Activated CD4-positive, alpha-beta T cell treated with anti-CD3 and anti-CD28 coated beads, Interleukin-2, amount 10 ng/mL, durations not matched to agents 24 days and 14 days (primary cell): Measurements from ENCODE around the gene GXYLT2. TPM values are rescaled to one million over a fixed set of nuclear protein-coding genes. Genes with fewer than 3 reads are reported as not detected.
A peak's percentile ranks its signal among the peaks of the same experiment; 100 is the strongest.

Experiments
- DNase-seq: peaks from one replicate; pipeline ENCODE4 v3.0.0; 2022
- H3K27ac Mint-ChIP-seq: one replicate; pipeline ENCODE4 v1.8.0; 2022; ENCODE audit warnings: mild to moderate bottlenecking, mixed read lengths
- H3K27me3 Mint-ChIP-seq: one replicate; pipeline ENCODE4 v1.8.0; 2022; ENCODE audit warnings: mixed read lengths
- H3K36me3 Mint-ChIP-seq: one replicate; pipeline ENCODE4 v1.8.0; 2022; ENCODE audit warnings: low read depth, mild to moderate bottlenecking, mixed read lengths
- H3K4me1 Mint-ChIP-seq: one replicate; pipeline ENCODE4 v1.8.0; 2021; ENCODE audit warnings: mixed read lengths
- H3K4me3 Mint-ChIP-seq: one replicate; pipeline ENCODE4 v1.8.0; 2022; ENCODE audit warnings: mild to moderate bottlenecking, moderate library complexity, mixed read lengths
- H3K9me3 Mint-ChIP-seq: one replicate; pipeline ENCODE4 v1.8.0; 2021; ENCODE audit warnings: mixed read lengths
- intact Hi-C: fragments of 100-400 bp; cut with micrococcal nuclease; formaldehyde crosslinking; loops from one replicate; pipeline ENCODE4 v1.15.1; 2023
- total RNA-seq: library from RNA; stranded (reverse); gene quantifications from 2 replicates; pipeline ENCODE4 v1.2.3, GENCODE V29; 2022

The GXYLT2 gene
- total RNA-seq, 1 donor from 2014 or later: not detected

- DNase-seq: no peak
- H3K36me3 Mint-ChIP-seq: peaks cover 66% of the 10 kb centered on the region
- intact Hi-C loops: no loop called here
- no peaks in the 10 kb centered on the region for H3K27me3 Mint-ChIP-seq
- no peaks in the 10 kb centered on the region for H3K9me3 Mint-ChIP-seq
- H3K4me1 Mint-ChIP-seq: peaks cover 52% of the 10 kb centered on the region
- no peak overlapping the region for H3K4me3 Mint-ChIP-seq
- peak overlapping the region; percentile 38 for H3K27ac Mint-ChIP-seq
Observed at GRCh38 chr3:73007992-73008712, 120.3 kb downstream of the GXYLT2 start.

- intact Hi-C loops: no loop called here
- H3K36me3 Mint-ChIP-seq: peaks cover 57% of the 10 kb centered on the region
- peaks cover 46% of the 10 kb centered on the region for H3K4me1 Mint-ChIP-seq
- no peak for DNase-seq
- H3K27ac Mint-ChIP-seq: peak overlapping the region; percentile 21
- H3K9me3 Mint-ChIP-seq: no peaks in the 10 kb centered on the region
- H3K27me3 Mint-ChIP-seq: no peaks in the 10 kb centered on the region
- no peak overlapping the region for H3K4me3 Mint-ChIP-seq
Observed at GRCh38 chr3:73009008-73009407, 121.2 kb downstream of the GXYLT2 start.

- Mint-ChIP-seq H3K27ac (no peak overlapping the region), H3K9me3 (no peaks in the 10 kb centered on the region), H3K4me3 (no peak overlapping the region), H3K36me3 (peaks cover 50% of the 10 kb centered on the region), H3K4me1 (peaks cover 40% of the 10 kb centered on the region), H3K27me3 (no peaks in the 10 kb centered on the region)
- intact Hi-C loops: no loop called here
- no peak for DNase-seq
Observed at GRCh38 chr3:73009750-73010149, 121.9 kb downstream of the GXYLT2 start.

GRCh38 chr3:73010158-73010557 lies 122.3 kb downstream of the GXYLT2 start:
- Mint-ChIP-seq H3K36me3 (peaks cover 49% of the 10 kb centered on the region), H3K27me3 (no peaks in the 10 kb centered on the region), H3K27ac (peak overlapping the region; percentile 31), H3K9me3 (no peaks in the 10 kb centered on the region), H3K4me3 (no peak overlapping the region), H3K4me1 (peaks cover 40% of the 10 kb centered on the region)
- intact Hi-C loops: no loop called here
- no peak for DNase-seq

GRCh38 chr3:73018298-73018697 lies 130.5 kb downstream of the GXYLT2 start:
- no peak for DNase-seq
- intact Hi-C loops: no loop called here
- Mint-ChIP-seq H3K9me3 (no peaks in the 10 kb centered on the region), H3K4me1 (peaks cover 26% of the 10 kb centered on the region), H3K36me3 (peaks cover 18% of the 10 kb centered on the region), H3K27ac (no peak overlapping the region), H3K27me3 (no peaks in the 10 kb centered on the region), H3K4me3 (no peak overlapping the region)

- peaks cover 18% of the 10 kb centered on the region for H3K36me3 Mint-ChIP-seq
- peaks cover 26% of the 10 kb centered on the region for H3K4me1 Mint-ChIP-seq
- intact Hi-C loops: no loop called here
- no peaks in the 10 kb centered on the region for H3K27me3 Mint-ChIP-seq
- DNase-seq: no peak
- no peak overlapping the region for H3K27ac Mint-ChIP-seq
- no peak overlapping the region for H3K4me3 Mint-ChIP-seq
- no peaks in the 10 kb centered on the region for H3K9me3 Mint-ChIP-seq
Observed at GRCh38 chr3:73018790-73019441, 131.1 kb downstream of the GXYLT2 start.

GRCh38 chr3:73021301-73021835 lies 133.5 kb downstream of the GXYLT2 start:
- Mint-ChIP-seq H3K27ac (no peak overlapping the region), H3K4me1 (peaks cover 32% of the 10 kb centered on the region), H3K36me3 (peaks cover 14% of the 10 kb centered on the region), H3K27me3 (no peaks in the 10 kb centered on the region), H3K4me3 (no peak overlapping the region), H3K9me3 (no peaks in the 10 kb centered on the region)
- intact Hi-C loops: no loop called here
- DNase-seq: no peak

- Mint-ChIP-seq H3K27ac (no peak overlapping the region), H3K4me1 (peaks cover 39% of the 10 kb centered on the region), H3K36me3 (peaks cover 20% of the 10 kb centered on the region), H3K9me3 (no peaks in the 10 kb centered on the region), H3K4me3 (no peak overlapping the region), H3K27me3 (no peaks in the 10 kb centered on the region)
- intact Hi-C loops: no loop called here
- DNase-seq: no peak
Observed at GRCh38 chr3:73024836-73025235, 137.0 kb downstream of the GXYLT2 start.

- intact Hi-C loops: no loop called here
- Mint-ChIP-seq H3K4me3 (no peak overlapping the region), H3K27me3 (no peaks in the 10 kb centered on the region), H3K9me3 (no peaks in the 10 kb centered on the region), H3K4me1 (peaks cover 39% of the 10 kb centered on the region), H3K27ac (no peak overlapping the region), H3K36me3 (peaks cover 22% of the 10 kb centered on the region)
- DNase-seq: no peak
Observed at GRCh38 chr3:73026111-73026759, 138.4 kb downstream of the GXYLT2 start.

Other genes starting within 250 kb of the GXYLT2 start
- gene SHQ1, start 39.6 kb upstream of the GXYLT2 start, total RNA-seq: 46.8 and 47.2 TPM in 2 replicates
- 105 and 107 TPM in 2 replicates for gene PPP4R2, start 108.8 kb downstream of the GXYLT2 start, total RNA-seq
- 7.2 and 7.8 TPM in 2 replicates for gene EBLN2, start 173.6 kb downstream of the GXYLT2 start, total RNA-seq